Measurements from ENCODE around the gene MZF1.

The MZF1 gene

GRCh38 chr19:58561373-58562121 is 11.6 kb downstream of the MZF1 start:
- TF ChIP-seq NFIC (IDR thresholded peaks at IDR 0.05), result no peak
- TF ChIP-seq EGR1 (IDR thresholded peaks at IDR 0.05), result no peak
- TF ChIP-seq CEBPB (IDR thresholded peaks at IDR 0.05), result no peak
- TF ChIP-seq EP300 (IDR thresholded peaks at IDR 0.05; ENCODE audit: borderline replicate concordance), result no peak
- TF ChIP-seq TCF12 (IDR thresholded peaks at IDR 0.05; ENCODE audit: low read depth), result no peak
- TF ChIP-seq TEAD4 (IDR thresholded peaks at IDR 0.05), result no peak
- TF ChIP-seq TAF1 (IDR thresholded peaks at IDR 0.05; ENCODE audit: low read depth), result no peak
- no peak for TF ChIP-seq RAD21 (IDR thresholded peaks at IDR 0.05; ENCODE audit: low read depth)
- no peak for TF ChIP-seq MAX (IDR thresholded peaks at IDR 0.05)
- TF ChIP-seq FOXM1 (IDR thresholded peaks at IDR 0.05; ENCODE audit: borderline replicate concordance, low read depth), result no peak
- no peak for TF ChIP-seq REST (IDR thresholded peaks at IDR 0.05; ENCODE audit: low read depth)

GRCh38 chr19:58560921-58561320 is 12.2 kb downstream of the MZF1 start:
- TF ChIP-seq EGR1 (IDR thresholded peaks at IDR 0.05) (no peak), RAD21 (IDR thresholded peaks at IDR 0.05; ENCODE audit: low read depth) (no peak), FOXM1 (IDR thresholded peaks at IDR 0.05; ENCODE audit: borderline replicate concordance, low read depth) (no peak), TCF12 (IDR thresholded peaks at IDR 0.05; ENCODE audit: low read depth) (no peak), TEAD4 (IDR thresholded peaks at IDR 0.05) (no peak), EP300 (IDR thresholded peaks at IDR 0.05; ENCODE audit: borderline replicate concordance) (no peak), MAX (IDR thresholded peaks at IDR 0.05) (no peak), CREB1 (IDR thresholded peaks at IDR 0.05; ENCODE audit: low read depth) (no peak), CEBPB (IDR thresholded peaks at IDR 0.05) (no peak), ZBTB7A (IDR thresholded peaks at IDR 0.05; ENCODE audit: low read depth) (no peak), TAF1 (IDR thresholded peaks at IDR 0.05; ENCODE audit: low read depth) (no peak), YY1 (IDR thresholded peaks at IDR 0.05; ENCODE audit: low read depth) (no peak), NFIC (IDR thresholded peaks at IDR 0.05) (no peak), REST (IDR thresholded peaks at IDR 0.05; ENCODE audit: low read depth) (no peak), USF1 (IDR thresholded peaks at IDR 0.05) (no peak)

GRCh38 chr19:58560007-58560887 is 12.9 kb downstream of the MZF1 start:
- TF ChIP-seq REST (IDR thresholded peaks at IDR 0.05; ENCODE audit: low read depth), result no peak
- no peak for TF ChIP-seq ZBTB7A (IDR thresholded peaks at IDR 0.05; ENCODE audit: low read depth)
- no peak for TF ChIP-seq TEAD4 (IDR thresholded peaks at IDR 0.05)
- no peak for TF ChIP-seq CREB1 (IDR thresholded peaks at IDR 0.05; ENCODE audit: low read depth)
- no peak for TF ChIP-seq MAX (IDR thresholded peaks at IDR 0.05)
- TF ChIP-seq TCF12 (IDR thresholded peaks at IDR 0.05; ENCODE audit: low read depth), result no peak
- TF ChIP-seq EGR1 (IDR thresholded peaks at IDR 0.05), result no peak
- TF ChIP-seq RAD21 (IDR thresholded peaks at IDR 0.05; ENCODE audit: low read depth), result no peak

Measured in Ishikawa (cell line).